Upper lobe of left lung (tissue), 6 donors: Measurements from ENCODE around the gene DDA1. TPM values are rescaled to one million over a fixed set of nuclear protein-coding genes. Genes with fewer than 3 reads are reported as not detected.

ENCODE experiments used
- ATAC-seq, 2 donors: fragments of 200-7000 bp; cut with Tn5 transposase; one replicate each; pipeline ENCODE4 v1.9.1; 2022; ENCODE audit warnings: mild to moderate bottlenecking in 2 of 2, moderate library complexity in 2 of 2; ENCODE audit not compliant: low FRiP score in 2 of 2
- DNase-seq, 2 donors: peaks; one replicate each; pipeline ENCODE4 v3.0.0-alpha.2; 2019 to 2020
- H3K27ac ChIP-seq, 4 donors: fragments of 200-600 bp; sonication (generic); one replicate each; pipeline ENCODE4 v1.5.1; 2016 to 2019
- H3K27me3 ChIP-seq, 4 donors: fragments of 200-600 bp; sonication (generic); one replicate each; pipeline ENCODE4 v1.5.1; 2017 to 2019
- H3K36me3 ChIP-seq, 4 donors: fragments of 200-600 bp; sonication (generic); one replicate each; pipeline ENCODE4 v1.5.1; 2016 to 2019
- H3K4me1 ChIP-seq, 4 donors: fragments of 200-600 bp; sonication (generic); one replicate each; pipeline ENCODE4 v1.5.1; 2018 to 2019
- H3K4me3 ChIP-seq, 4 donors: fragments of 200-600 bp; sonication (generic); one replicate each; pipeline ENCODE4 v1.5.1; 2017 to 2019; ENCODE audit warnings: mild to moderate bottlenecking in 2 of 4, moderate library complexity in 1 of 4
- H3K9me3 ChIP-seq, 4 donors: fragments of 200-600 bp; sonication (generic); one replicate each; pipeline ENCODE4 v1.5.1; 2018 to 2019
- EP300 ChIP-seq, 4 donors: sonication (generic); formaldehyde crosslinking; IDR thresholded peaks; one replicate each; pipeline ENCODE4 v1.5.1; 2017; ENCODE audit warnings: antibody characterized with exemption in 4 of 4, control low read depth in 2 of 4
- POLR2A ChIP-seq, 4 donors: fragments of 450-650 bp; IDR thresholded peaks; one replicate each; pipeline ENCODE4 v1.5.1; 2016 to 2017; ENCODE audit warnings: antibody characterized with exemption in 4 of 4, mild to moderate bottlenecking in 2 of 4
- POLR2AphosphoS5 ChIP-seq, 2 donors: sonication (generic); formaldehyde crosslinking; IDR thresholded peaks; one replicate each; pipeline ENCODE4 v1.5.1; 2017; ENCODE audit warnings: antibody characterized with exemption in 2 of 2
- WGBS, 2 donors: methylation state at CpG; one replicate each; pipeline ENCODE4 v1.1.5; 2017 to 2018; 5-methylcytosine and 5-hydroxymethylcytosine counted together
- total RNA-seq, 6 donors: library from RNA; depleted of rRNA in 4 of 6; stranded (reverse); fragments of >200 nt in 4 of 6; gene quantifications; one replicate each; pipeline versions ENCODE4 v1.1.0 to v1.2.1, GENCODE V29; 2016 to 2021
- TF ChIP-seq, protein P1 (sequence below), 6 experiments: fragments of 450-650 bp in 4 of 6; fragments of 200-600 bp in 2 of 6; sonication (generic) in 2 of 6; IDR thresholded peaks; one replicate each; pipeline ENCODE4 v1.5.1; 2016 to 2019; ENCODE audit warnings: antibody characterized with exemption in 6 of 6
- donor health status: DM: no; HTN: no; CAD: no; lungs with moderate emphysema.
- donor health status: DM: no; HTN: yes; CAD: no; lungs with severe emphysema.

Gene DDA1
- total RNA-seq, 6 donors from 2014 or later = 11.5 to 42.8 (median 28.4) TPM

DNA sequence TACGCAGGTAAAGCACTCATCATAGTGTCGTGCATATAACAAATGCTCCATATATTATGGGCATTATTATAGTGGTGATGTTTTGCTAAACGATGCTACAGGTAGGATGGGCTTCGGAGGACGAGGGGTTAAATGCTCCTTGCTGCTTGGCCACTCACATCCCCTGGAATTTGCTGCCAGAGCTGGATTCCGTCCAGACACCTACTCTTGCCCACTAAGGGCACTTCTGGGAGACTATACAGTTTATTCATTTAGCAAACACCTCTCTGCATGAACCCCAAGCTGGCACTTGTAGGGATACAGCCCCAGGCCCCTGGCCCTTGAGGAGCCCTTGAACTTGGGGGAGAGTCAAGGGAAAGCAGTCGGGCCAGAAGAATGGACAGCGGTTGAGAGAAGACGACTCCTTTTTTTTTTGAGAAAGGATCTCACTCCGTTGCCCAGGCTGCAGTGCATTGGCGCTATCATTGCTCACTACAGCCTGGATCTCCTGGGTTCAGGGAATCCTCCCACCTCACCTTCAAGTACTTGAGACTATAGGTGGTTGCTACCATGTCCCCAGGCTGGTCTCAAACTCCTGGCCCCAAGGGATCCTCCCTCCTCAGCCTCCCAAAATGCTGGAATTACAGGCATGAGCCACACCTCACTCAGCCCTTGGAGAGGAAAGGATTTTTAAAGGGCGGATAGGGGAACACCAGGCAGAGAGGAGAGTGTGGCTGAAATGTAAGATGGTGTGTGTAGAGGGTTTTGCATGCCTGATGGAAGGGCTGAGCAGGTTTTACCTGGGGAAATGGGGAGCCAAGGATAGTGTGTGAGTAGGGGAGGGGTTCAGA lies 4.8 kb upstream of the DDA1 start:
- DNase-seq (peak in 1 of 2 donors; percentile 64), ATAC-seq (no peak)
- H3K9me3 ChIP-seq = no peaks in the 10 kb centered on the region
- peaks cover 30 to 76% (median 47%) of the 10 kb centered on the region in 4 donors for H3K4me1 ChIP-seq
- WGBS, 2 donors = 45 to 57% methylated on average over 12 of the region's 12 CpGs
- H3K27ac ChIP-seq = peak overlapping the region; percentile 68 to 96 (median 88)
- TF ChIP-seq EP300 (IDR thresholded peaks at IDR 0.05) (no peak), POLR2AphosphoS5 (IDR thresholded peaks at IDR 0.05) (no peak), POLR2A (IDR thresholded peaks at IDR 0.05) (no peak)
- TF ChIP-seq, protein P1, sequence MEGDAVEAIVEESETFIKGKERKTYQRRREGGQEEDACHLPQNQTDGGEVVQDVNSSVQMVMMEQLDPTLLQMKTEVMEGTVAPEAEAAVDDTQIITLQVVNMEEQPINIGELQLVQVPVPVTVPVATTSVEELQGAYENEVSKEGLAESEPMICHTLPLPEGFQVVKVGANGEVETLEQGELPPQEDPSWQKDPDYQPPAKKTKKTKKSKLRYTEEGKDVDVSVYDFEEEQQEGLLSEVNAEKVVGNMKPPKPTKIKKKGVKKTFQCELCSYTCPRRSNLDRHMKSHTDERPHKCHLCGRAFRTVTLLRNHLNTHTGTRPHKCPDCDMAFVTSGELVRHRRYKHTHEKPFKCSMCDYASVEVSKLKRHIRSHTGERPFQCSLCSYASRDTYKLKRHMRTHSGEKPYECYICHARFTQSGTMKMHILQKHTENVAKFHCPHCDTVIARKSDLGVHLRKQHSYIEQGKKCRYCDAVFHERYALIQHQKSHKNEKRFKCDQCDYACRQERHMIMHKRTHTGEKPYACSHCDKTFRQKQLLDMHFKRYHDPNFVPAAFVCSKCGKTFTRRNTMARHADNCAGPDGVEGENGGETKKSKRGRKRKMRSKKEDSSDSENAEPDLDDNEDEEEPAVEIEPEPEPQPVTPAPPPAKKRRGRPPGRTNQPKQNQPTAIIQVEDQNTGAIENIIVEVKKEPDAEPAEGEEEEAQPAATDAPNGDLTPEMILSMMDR (IDR thresholded peaks at IDR 0.05) = no peak
- no peaks in the 10 kb centered on the region for H3K27me3 ChIP-seq
- H3K36me3 ChIP-seq = peaks cover 0 to 7% (median 3%) of the 10 kb centered on the region in 4 donors
- peak overlapping the region in 1 of 4 donors; percentile 88 for H3K4me3 ChIP-seq

DNA sequence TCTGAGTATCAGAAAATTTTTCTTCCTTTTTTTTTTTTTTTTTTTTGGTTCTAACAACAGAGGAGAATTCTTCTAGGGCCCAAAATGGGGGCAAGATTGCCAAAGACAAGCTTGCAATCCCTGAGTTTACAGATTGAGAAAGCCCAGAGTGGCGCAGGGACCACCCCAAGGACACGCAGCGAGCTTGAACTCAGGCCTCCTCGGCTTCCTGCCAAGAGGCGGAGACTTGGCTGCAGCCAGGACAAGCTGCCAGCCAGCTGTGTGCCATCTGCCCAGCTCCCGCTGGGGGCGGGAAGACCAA lies 4.2 kb upstream of the DDA1 start:
- peak overlapping the region in 3 of 4 donors; percentile 76 to 88 (median 78) for H3K4me3 ChIP-seq
- 0 to 3% methylated on average over 4 to 6 of the region's 7 CpGs for WGBS, 2 donors
- H3K4me1 ChIP-seq = peaks cover 34 to 76% (median 50%) of the 10 kb centered on the region in 4 donors
- no peak for ATAC-seq
- DNase-seq = no peak
- H3K27ac ChIP-seq = peak overlapping the region; percentile 68 to 96 (median 88)
- H3K27me3 ChIP-seq = no peaks in the 10 kb centered on the region
- no peaks in the 10 kb centered on the region for H3K9me3 ChIP-seq
- TF ChIP-seq POLR2AphosphoS5 (IDR thresholded peaks at IDR 0.05) = peak in 1 of 2 donors; percentile 95
- peak in 1 of 4 donors; percentile 72 for TF ChIP-seq EP300 (IDR thresholded peaks at IDR 0.05)
- no peak for TF ChIP-seq POLR2A (IDR thresholded peaks at IDR 0.05)
- TF ChIP-seq, protein P1 (IDR thresholded peaks at IDR 0.05) = no peak
- peaks cover 0 to 7% (median 3%) of the 10 kb centered on the region in 4 donors for H3K36me3 ChIP-seq

DNA sequence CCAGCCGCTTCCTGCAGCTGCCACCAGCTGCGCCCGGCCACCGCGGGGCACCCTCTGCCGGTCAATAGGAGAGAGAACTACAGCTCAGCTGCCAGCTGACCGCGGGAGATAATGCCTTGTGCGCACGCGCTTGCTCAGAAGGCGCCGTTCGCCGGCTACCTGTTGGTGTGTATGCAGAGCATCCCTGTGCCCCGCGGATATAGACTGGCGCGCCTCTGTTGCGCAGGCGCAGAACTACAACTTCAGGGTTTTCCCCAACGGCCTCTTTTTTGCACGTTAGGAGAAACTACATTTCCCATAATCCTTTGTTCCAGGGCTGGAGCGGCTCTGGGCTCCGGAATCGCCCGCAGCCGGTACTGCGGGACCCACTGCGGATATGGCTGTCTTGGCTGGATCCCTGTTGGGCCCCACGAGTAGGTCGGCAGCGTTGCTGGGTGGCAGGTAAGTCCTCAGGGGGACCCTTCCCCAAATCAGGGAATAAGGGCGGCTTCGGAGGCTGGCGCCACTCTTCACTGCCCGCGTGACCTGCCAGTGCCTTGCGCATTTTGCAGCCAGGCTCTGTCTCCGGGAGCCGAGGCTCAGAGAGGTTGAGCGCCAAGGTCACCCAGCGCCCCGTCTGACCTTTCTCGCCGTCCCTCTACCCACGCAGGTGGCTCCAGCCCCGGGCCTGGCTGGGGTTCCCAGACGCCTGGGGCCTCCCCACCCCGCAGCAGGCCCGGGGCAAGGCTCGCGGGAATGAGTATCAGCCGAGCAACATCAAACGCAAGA lies 3.7 kb upstream of the DDA1 start, which contains the start of gene MRPL34:
Gene MRPL34, plus strand, starts transcription at position 356 of the 768 bp plus-strand sequence. Its CDS starts 21 bp downstream, at position 377.
- Histone ChIP-seq H3K36me3 (peaks cover 0 to 4% (median 1%) of the 10 kb centered on the region in 4 donors), H3K27ac (peak within 1 kb of the TSS; percentile 87 to 96 (median 89)), H3K4me1 (peaks cover 40 to 76% (median 55%) of the 10 kb centered on the region in 4 donors), H3K27me3 (no peaks in the 10 kb centered on the region), H3K4me3 (peak within 1 kb of the TSS; percentile 76 to 88 (median 82)), H3K9me3 (no peaks in the 10 kb centered on the region)
- TF ChIP-seq, protein P1 (IDR thresholded peaks at IDR 0.05) = peak; percentile 77 to 98 (median 94)
- TF ChIP-seq POLR2AphosphoS5 (IDR thresholded peaks at IDR 0.05) = peak in 1 of 2 donors; percentile 92
- TF ChIP-seq EP300 (IDR thresholded peaks at IDR 0.05) = no peak
- peak in 3 of 4 donors; percentile 46 to 77 (median 74) for TF ChIP-seq POLR2A (IDR thresholded peaks at IDR 0.05)
- DNase-seq (peak; percentile 97 to 99), ATAC-seq (peak; percentile 74 to 92)
- WGBS, 2 donors = 0 to 1% methylated on average over 4 to 33 of the region's 55 CpGs

DNA sequence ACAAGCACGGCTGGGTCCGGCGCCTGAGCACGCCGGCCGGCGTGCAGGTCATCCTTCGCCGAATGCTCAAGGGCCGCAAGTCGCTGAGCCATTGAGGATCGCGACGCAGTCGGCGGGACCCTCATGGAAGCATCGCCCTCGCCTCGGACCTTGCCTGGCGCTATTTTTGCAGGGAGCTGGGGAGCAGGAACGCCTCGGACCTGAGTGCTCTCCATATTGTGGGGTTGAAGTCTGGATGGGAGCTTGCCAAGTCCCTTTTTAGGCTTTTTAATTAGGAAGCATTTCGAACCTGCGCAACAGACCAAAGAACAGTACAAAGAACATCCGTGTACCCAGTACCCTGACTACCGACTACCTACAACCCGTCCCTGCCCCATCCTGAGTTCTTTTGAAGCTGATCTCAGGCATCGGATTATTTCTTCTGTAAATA lies 3.1 kb upstream of the DDA1 start:
- peak overlapping the region; percentile 76 to 88 (median 82) for H3K4me3 ChIP-seq
- ATAC-seq = no peak
- peak overlapping the region; percentile 87 to 96 (median 89) for H3K27ac ChIP-seq
- H3K36me3 ChIP-seq = no peaks in the 10 kb centered on the region
- H3K27me3 ChIP-seq = no peaks in the 10 kb centered on the region
- no peaks in the 10 kb centered on the region for H3K9me3 ChIP-seq
- H3K4me1 ChIP-seq = peaks cover 46 to 76% (median 59%) of the 10 kb centered on the region in 4 donors
- 15 to 33% methylated on average over 7 to 19 of the region's 28 CpGs for WGBS, 2 donors
- TF ChIP-seq POLR2AphosphoS5 (IDR thresholded peaks at IDR 0.05) (no peak), POLR2A (IDR thresholded peaks at IDR 0.05) (no peak), EP300 (IDR thresholded peaks at IDR 0.05) (no peak)
- TF ChIP-seq, protein P1 (IDR thresholded peaks at IDR 0.05) = no peak
- DNase-seq = no peak
